Stimulated activated CD8-positive, alpha-beta memory T cell treated with anti-CD3 and anti-CD28 coated beads, Interleukin-4, amount 100 ng/mL, for 1 hour (primary cell): ENCODE measurements around the gene NTSR1.

Experiments
- DNase-seq, 2 donors: peaks; one replicate each; pipeline ENCODE4 v3.0.0-alpha.2; 2020; ENCODE audit warnings: low read depth in 2 of 2, low spot score in 1 of 2

The NTSR1 gene

GRCh38 chr20:62708591-62709536 is at the start of gene NTSR1:
Gene NTSR1, plus strand, starts transcription at chr20:62708836. Its CDS starts 372 bp downstream, at chr20:62709208.
- DNase-seq = no peak

DNA sequence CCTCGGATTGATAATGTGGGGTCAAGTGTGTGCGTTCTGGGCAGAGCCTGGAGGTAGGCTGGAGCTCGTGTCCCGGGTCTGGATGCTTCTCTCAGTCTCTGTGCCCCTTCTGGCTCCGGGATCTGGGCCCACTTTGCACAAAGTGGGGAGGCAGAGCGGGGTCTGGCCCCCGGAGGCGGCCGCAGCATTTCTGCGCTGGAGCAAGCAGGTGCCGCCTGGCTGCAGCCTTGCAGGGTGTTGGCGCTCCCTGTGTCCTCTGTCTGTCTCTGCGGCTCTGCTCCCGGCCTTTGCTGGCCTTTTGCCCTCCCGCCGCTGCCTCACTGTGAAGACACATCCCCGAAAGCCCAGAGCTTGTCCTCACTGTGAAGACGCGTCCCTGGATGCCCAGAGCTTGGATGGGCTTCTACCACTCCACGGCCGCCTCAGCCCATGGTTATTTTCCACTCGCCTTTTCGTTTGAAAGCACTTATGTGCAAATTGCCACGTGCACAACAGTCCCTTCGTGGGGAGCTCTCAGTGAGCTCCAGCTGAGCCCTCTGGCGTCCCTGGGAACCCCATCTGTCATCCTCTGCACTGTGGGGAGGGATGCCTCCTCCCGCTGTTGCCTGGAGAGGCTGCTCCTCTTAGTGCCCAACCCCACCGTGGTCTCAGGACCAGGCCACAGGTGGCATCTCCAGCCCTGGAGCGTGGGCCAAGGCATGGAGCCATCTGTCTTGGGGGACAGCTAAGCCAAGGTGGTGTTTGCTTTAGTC is 49.0 kb upstream of the NTSR1 start:
- no peak for DNase-seq

GRCh38 chr20:62660240-62660615 is 48.4 kb upstream of the NTSR1 start:
- DNase-seq = no peak

GRCh38 chr20:62660768-62661167 is 47.9 kb upstream of the NTSR1 start:
- DNase-seq = no peak

DNA sequence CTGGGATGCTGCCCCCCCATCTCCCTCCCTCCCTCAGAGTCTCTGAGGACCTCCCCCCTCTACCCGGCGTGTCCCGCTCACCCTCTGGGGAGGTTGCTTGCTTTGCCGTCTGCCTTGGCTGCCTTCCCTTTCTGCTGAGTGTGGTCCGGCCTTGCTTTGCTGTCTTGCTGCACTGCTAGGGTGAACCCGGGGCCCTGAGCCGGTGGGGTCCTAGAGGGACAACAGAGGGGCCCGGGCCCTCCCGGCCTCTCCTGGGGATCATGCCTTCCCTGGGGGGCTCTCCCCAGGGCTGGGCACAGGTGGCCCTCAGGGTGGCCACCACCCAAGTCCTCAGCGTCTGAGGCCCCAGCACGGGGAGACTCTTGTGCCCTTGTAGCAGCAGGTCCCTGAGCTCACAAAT is 47.0 kb upstream of the NTSR1 start:
- DNase-seq = no peak

- no peak for DNase-seq
Measured at GRCh38 chr20:62662422-62662821, 46.2 kb upstream of the NTSR1 start.

DNA sequence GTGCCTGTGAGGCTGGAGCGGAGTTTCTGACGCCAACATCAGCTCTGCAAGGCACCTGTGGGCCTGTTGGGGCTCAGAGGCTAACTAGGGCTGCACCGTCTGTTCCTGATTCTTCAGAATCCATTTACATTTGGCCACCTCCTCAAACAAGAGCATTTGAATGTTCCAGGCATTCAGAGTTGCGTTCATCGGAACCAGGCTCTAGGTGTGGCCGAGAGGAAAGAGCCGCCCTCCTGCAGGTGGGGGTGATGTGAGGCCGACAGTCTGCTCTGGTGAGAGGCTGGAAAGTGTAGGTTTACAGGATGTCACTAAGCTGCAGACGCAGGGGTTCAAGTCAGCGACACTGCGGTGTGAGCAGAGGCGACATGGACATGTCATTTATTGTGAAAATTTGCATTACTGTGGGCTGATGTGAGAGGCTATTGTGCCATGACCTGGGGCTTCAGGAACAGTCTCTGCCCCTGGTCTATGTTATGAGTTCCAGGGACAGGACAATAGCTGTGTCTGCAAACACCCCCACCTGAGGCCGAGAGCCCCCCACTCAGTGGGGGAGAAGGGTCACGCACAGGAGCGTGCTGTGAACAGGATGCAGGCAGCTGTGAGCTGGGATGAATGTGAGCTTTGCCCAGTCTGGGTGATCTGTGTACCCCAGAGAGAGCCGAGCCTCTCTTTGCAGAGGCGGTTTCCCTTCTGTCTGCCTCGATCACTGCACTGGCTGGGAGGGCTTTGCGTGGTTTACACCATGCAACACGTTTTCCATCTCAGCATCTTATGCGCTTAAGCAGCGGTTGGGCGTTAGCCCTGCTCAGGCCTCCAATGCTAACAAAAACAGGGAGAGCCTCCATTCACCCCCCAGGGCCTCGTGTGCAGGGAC is 45.3 kb upstream of the NTSR1 start:
- DNase-seq = no peak

GRCh38 chr20:62664019-62664971 is 44.3 kb upstream of the NTSR1 start:
- no peak for DNase-seq

GRCh38 chr20:62665153-62665754 is 43.4 kb upstream of the NTSR1 start:
- no peak for DNase-seq

- no peak for DNase-seq
Measured at GRCh38 chr20:62665826-62666735, 42.6 kb upstream of the NTSR1 start.

DNA sequence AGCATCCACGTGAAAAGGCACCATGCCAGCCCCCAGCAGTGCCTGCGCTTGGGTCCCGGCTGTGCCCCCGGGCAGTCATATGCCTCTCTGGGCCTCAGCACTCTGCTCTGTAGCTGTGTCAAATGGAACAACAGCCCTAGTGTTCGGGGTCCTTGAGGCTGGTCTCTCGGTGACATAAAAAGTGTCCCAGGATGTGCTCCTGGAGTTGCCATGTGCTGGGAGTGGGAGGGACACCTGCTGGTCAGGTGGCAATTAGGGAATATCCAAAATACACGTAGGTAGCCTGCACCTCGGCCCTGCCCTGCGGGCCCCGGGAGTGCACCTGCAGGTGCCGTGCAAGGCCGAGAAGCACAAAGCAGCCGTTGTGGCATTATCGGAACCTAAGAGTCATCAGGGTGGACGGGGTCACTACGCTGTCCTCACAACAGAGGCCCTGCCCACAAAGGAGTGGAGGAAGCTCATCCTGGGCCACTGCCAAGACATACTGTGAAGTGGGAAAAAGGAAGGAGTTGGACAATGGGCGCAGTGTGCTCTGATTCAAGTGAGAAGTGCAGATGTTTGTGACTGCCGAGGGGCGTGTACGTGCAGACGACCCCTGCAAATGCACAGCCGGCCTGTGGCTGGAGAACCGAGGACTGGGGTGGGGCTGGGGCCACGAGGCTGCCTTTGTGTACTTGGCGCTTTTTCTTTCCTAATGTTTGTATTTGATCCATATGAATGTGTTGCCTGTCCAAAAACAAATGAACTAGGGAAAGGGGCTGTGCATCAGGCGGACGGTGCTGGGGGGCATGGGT is 41.7 kb upstream of the NTSR1 start:
- DNase-seq = no peak

- DNase-seq = no peak
Measured at GRCh38 chr20:62667530-62668440, 40.9 kb upstream of the NTSR1 start.

DNA sequence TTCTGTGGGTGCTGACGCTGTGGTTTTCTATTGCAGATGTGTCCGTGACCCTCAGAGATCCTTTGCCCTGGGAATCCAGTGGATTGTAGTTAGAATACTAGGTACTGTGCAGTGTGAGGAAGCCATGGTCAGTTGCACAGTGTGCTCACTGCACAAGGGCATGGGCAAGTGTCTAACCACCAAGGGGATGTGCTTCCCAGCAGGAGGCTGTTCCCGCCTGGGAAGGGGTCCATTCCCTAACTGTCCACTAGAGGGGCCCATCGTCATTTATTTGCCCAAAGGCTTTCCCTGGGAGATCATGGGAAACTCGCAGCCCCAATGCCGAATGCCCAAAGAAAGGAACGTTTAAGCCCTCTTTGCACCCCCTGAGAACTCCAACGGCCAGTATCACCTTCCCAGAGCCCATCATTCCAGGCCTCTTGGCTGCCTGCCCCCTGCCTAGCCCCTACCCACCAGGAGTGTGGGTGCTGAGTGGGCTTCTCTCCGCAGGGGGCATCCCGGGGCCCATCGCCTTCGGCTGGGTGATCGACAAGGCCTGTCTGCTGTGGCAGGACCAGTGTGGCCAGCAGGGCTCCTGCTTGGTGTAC is 40.1 kb upstream of the NTSR1 start:
- DNase-seq = peak; percentile 19 to 20

- no peak for DNase-seq
Measured at GRCh38 chr20:62669249-62669648, 39.4 kb upstream of the NTSR1 start.

GRCh38 chr20:62670156-62670555 is 38.5 kb upstream of the NTSR1 start:
- DNase-seq = no peak

- no peak for DNase-seq
Measured at GRCh38 chr20:62670998-62671397, 37.6 kb upstream of the NTSR1 start.
